ENCODE results near the gene SH3GL3.

- TF ChIP-seq CTCF (IDR thresholded peaks at IDR 0.05; ENCODE audit: insufficient read depth, low read length, poor library complexity, severe bottlenecking) (no peak), EZH2phosphoT487 (conservative IDR thresholded peaks at IDR 0.05; ENCODE audit: low read length) (no peak)
Measured at GRCh38 chr15:83472797-83473196, 25.7 kb downstream of the SH3GL3 start.

Measured in SU-DHL-6 (cell line).